ENCODE measurements around the gene LRCH1. TPM values are rescaled to one million over a fixed set of nuclear protein-coding genes. Genes with fewer than 3 reads are reported as not detected.
A peak's percentile ranks its signal among the peaks of the same experiment; 100 is the strongest.

LRCH1 gene
- polyA plus RNA-seq, 1 donor (not counting 4 experiments of a cell fraction or from before 2014, with no cell fraction given), result 16.2 TPM

DNA sequence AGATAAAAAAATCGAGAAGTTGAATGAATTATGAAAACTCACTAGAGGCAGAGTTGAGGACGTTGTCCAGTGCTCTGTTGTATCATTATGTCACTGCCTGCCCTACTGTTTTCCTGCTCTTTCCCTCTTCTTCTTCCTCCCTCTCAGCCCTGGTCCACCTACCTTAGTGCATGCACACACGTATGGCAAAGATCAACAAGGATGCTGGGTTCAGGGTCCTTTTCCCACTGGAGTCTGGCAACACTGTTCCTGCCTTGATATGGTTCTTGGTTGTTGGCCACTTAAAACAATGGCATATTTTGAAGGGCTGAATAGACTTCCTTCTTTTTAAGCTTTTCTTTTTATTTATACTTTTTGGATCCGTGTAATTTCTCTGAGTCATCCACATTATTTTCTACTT lies 74.5 kb downstream of the LRCH1 start:
- H3K4me1 ChIP-seq (ENCODE audit: control insufficient read depth, extremely low read depth, insufficient read depth, low read length), result peaks cover 6% of the 10 kb centered on the region
- H4K20me1 ChIP-seq (ENCODE audit: control insufficient read depth, extremely low read depth, insufficient read depth, low read length), result peaks cover 3% of the 10 kb centered on the region
- peaks cover 77% of the 10 kb centered on the region for H3K79me2 ChIP-seq (ENCODE audit: control insufficient read depth, insufficient read depth, low read length)
- no peak overlapping the region for H2AFZ ChIP-seq (ENCODE audit: control insufficient read depth, low read length)
- H3K4me2 ChIP-seq (ENCODE audit: control insufficient read depth, extremely low read depth, insufficient read depth, low read depth, low read length), result no peak overlapping the region
- DNase-seq (ENCODE audit: low read depth, low spot score) (no peak), FAIRE-seq (no peak)
- no peaks in the 10 kb centered on the region for H3K9me1 ChIP-seq (ENCODE audit: control insufficient read depth, extremely low read depth, insufficient read depth, low read length)
- H3K27ac ChIP-seq (ENCODE audit: control insufficient read depth, insufficient read depth, low read length), result no peak overlapping the region
- TF ChIP-seq, protein P1, sequence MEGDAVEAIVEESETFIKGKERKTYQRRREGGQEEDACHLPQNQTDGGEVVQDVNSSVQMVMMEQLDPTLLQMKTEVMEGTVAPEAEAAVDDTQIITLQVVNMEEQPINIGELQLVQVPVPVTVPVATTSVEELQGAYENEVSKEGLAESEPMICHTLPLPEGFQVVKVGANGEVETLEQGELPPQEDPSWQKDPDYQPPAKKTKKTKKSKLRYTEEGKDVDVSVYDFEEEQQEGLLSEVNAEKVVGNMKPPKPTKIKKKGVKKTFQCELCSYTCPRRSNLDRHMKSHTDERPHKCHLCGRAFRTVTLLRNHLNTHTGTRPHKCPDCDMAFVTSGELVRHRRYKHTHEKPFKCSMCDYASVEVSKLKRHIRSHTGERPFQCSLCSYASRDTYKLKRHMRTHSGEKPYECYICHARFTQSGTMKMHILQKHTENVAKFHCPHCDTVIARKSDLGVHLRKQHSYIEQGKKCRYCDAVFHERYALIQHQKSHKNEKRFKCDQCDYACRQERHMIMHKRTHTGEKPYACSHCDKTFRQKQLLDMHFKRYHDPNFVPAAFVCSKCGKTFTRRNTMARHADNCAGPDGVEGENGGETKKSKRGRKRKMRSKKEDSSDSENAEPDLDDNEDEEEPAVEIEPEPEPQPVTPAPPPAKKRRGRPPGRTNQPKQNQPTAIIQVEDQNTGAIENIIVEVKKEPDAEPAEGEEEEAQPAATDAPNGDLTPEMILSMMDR (optimal IDR thresholded peaks at IDR 0.05 in 1 of 3, IDR thresholded peaks at IDR 0.05 in 1 of 3, conservative IDR thresholded peaks at IDR 0.05 in 1 of 3; ENCODE audit: extremely low read depth in 1 of 3, insufficient read depth in 2 of 3, low read length in 3 of 3), result no peak
- no peak for TF ChIP-seq EZH2 (IDR thresholded peaks at IDR 0.05; ENCODE audit: low read length)
- H3K4me3 ChIP-seq (ENCODE audit: control insufficient read depth in 2 of 3, extremely low read depth in 1 of 3, insufficient read depth in 2 of 3, low read depth in 1 of 3, low read length in 3 of 3), result no peak overlapping the region
- no peaks in the 10 kb centered on the region for H3K36me3 ChIP-seq (ENCODE audit: control insufficient read depth in 2 of 2, extremely low read depth in 1 of 2, insufficient read depth in 2 of 2, low read length in 2 of 2)
- dilution Hi-C loops (cut with MboI; ENCODE audit: extremely low pct_ligation_motif_present, low sequenced_read_pairs), result no loop called here
- no peaks in the 10 kb centered on the region for H3K27me3 ChIP-seq (ENCODE audit: control insufficient read depth, extremely low read depth, insufficient read depth, low read length)
- no peaks in the 10 kb centered on the region for H3K9me3 ChIP-seq (ENCODE audit: control insufficient read depth, low read depth, low read length)
- H3K9ac ChIP-seq (ENCODE audit: control insufficient read depth, extremely low read depth, insufficient read depth, low read length), result no peak overlapping the region

GRCh38 chr13:46628622-46629365 lies 75.8 kb downstream of the LRCH1 start:
- H2AFZ ChIP-seq (ENCODE audit: control insufficient read depth, low read length), result no peak overlapping the region
- H3K79me2 ChIP-seq (ENCODE audit: control insufficient read depth, insufficient read depth, low read length), result peaks cover 71% of the 10 kb centered on the region
- no peaks in the 10 kb centered on the region for H3K36me3 ChIP-seq (ENCODE audit: control insufficient read depth in 2 of 2, extremely low read depth in 1 of 2, insufficient read depth in 2 of 2, low read length in 2 of 2)
- no peaks in the 10 kb centered on the region for H3K9me1 ChIP-seq (ENCODE audit: control insufficient read depth, extremely low read depth, insufficient read depth, low read length)
- H3K27me3 ChIP-seq (ENCODE audit: control insufficient read depth, extremely low read depth, insufficient read depth, low read length), result no peaks in the 10 kb centered on the region
- no peaks in the 10 kb centered on the region for H4K20me1 ChIP-seq (ENCODE audit: control insufficient read depth, extremely low read depth, insufficient read depth, low read length)
- H3K4me2 ChIP-seq (ENCODE audit: control insufficient read depth, extremely low read depth, insufficient read depth, low read depth, low read length), result no peak overlapping the region
- no peak overlapping the region for H3K27ac ChIP-seq (ENCODE audit: control insufficient read depth, insufficient read depth, low read length)
- DNase-seq (ENCODE audit: low read depth, low spot score) (no peak), FAIRE-seq (peak; percentile 46)
- no peak overlapping the region for H3K9ac ChIP-seq (ENCODE audit: control insufficient read depth, extremely low read depth, insufficient read depth, low read length)
- no peaks in the 10 kb centered on the region for H3K9me3 ChIP-seq (ENCODE audit: control insufficient read depth, low read depth, low read length)
- H3K4me3 ChIP-seq (ENCODE audit: control insufficient read depth in 2 of 3, extremely low read depth in 1 of 3, insufficient read depth in 2 of 3, low read depth in 1 of 3, low read length in 3 of 3), result no peak overlapping the region
- TF ChIP-seq, protein P1 (optimal IDR thresholded peaks at IDR 0.05 in 1 of 3, IDR thresholded peaks at IDR 0.05 in 1 of 3, conservative IDR thresholded peaks at IDR 0.05 in 1 of 3; ENCODE audit: extremely low read depth in 1 of 3, insufficient read depth in 2 of 3, low read length in 3 of 3), result no peak
- no peak for TF ChIP-seq EZH2 (IDR thresholded peaks at IDR 0.05; ENCODE audit: low read length)
- dilution Hi-C loops (cut with MboI; ENCODE audit: extremely low pct_ligation_motif_present, low sequenced_read_pairs), result no loop called here
- peaks cover 8% of the 10 kb centered on the region for H3K4me1 ChIP-seq (ENCODE audit: control insufficient read depth, extremely low read depth, insufficient read depth, low read length)
